HFF-Myc (cell line): ENCODE results near the gene BTNL9.

ENCODE experiments used
- DNase-seq: peaks from one replicate; pipeline ENCODE4 v3.0.0-alpha.2; 2011; ENCODE audit warnings: low read depth; ENCODE audit errors: extremely low read depth
- H3K4me3 ChIP-seq: replicated peaks from 2 replicates; pipeline ENCODE4 v1.5.1; 2011; ENCODE audit warnings: low read depth, mild to moderate bottlenecking, control low read depth, low read length
- CTCF ChIP-seq: IDR thresholded peaks from 2 replicates; pipeline ENCODE4 v1.5.1; 2012; ENCODE audit warnings: mild to moderate bottlenecking, low read depth, low read length, control low read depth; ENCODE audit errors: missing control alignments

BTNL9 gene

GRCh38 chr5:181056431-181056830 is 16.4 kb downstream of the BTNL9 start:
- no peak for TF ChIP-seq CTCF
- no peak for DNase-seq
- H3K4me3 ChIP-seq: no peak overlapping the region

DNA sequence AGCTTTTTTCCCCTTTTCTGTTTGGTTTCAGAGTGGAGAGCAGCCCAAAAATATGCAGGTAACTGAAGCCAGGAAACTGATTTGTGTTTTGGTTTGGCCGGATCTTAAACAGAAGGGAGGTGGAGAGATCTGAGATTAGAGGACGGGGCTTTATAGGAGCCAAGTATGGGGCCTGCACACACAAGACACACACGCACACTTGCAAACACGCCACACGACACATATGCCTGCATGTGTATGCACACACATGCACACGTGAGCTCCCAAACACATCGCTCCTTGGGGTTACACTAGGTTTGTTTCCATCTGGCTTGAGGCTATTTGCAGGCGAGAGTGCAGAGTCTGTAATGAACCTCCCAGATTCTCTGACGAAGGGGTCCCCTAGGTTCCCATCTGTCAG is 18.3 kb downstream of the BTNL9 start:
- TF ChIP-seq CTCF: no peak
- DNase-seq: no peak

DNA sequence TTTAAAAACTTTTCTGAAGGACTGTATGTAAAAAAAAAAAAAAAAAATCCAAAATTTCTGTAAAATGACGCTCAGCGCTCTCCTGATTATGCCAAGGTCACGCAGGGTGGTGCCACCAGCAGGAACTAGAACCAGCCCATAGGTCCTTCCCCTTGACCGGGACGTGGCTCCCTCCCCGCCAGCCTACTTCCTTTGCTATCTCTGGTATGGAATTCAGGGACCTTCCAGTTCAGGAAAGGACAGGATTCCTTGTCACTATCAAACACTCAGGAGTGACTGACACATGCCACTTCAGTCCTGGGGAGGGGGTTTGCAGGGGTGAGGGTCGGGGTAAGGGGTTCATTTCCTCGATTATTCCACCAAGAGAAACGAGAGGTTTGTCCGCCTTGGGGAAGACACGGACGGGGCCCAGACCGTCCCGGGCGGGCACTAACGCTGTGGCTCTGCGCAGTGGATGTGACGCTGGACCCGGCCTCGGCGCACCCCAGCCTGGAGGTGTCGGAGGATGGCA is 18.8 kb downstream of the BTNL9 start:
- no peak for DNase-seq
- TF ChIP-seq CTCF: no peak
- no peak overlapping the region for H3K4me3 ChIP-seq

More for the DNA sequence above, 18.3 kb downstream of the BTNL9 start:
- H3K4me3 ChIP-seq: no peak overlapping the region

DNA sequence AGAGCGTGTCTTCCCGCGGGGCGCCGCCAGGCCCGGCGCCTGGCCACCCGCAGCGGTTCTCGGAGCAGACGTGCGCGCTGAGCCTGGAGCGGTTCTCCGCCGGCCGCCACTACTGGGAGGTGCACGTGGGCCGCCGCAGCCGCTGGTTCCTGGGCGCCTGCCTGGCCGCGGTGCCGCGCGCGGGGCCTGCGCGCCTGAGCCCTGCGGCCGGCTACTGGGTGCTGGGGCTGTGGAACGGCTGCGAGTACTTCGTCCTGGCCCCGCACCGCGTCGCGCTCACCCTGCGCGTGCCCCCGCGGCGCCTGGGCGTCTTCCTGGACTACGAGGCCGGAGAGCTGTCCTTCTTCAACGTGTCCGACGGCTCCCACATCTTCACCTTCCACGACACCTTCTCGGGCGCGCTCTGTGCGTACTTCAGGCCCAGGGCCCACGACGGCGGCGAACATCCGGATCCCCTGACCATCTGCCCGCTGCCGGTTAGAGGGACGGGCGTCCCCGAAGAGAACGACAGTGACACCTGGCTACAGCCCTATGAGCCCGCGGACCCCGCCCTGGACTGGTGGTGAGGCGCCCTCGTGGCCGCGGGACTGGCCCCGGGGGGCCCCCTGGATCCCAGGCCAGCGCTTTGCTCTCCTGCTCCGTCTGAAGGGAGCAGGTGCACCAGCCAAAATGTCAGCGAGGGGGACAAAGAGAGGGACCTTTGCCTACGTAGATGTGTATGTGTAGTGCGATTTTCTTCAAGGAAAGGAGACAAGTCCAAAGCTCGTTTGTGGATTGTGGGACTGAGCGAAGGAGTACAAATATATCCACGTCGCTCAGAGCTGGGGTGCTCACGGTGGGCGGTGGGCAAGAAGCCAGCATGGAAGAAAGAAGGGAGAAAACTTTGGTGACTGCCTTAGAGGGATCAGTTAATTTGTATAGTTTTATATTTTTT is 19.5 kb downstream of the BTNL9 start:
- no peak for DNase-seq
- no peak for TF ChIP-seq CTCF
- H3K4me3 ChIP-seq: no peak overlapping the region

- no peak overlapping the region for H3K4me3 ChIP-seq
- no peak for DNase-seq
- TF ChIP-seq CTCF: no peak
These were observed 20.1 kb downstream of the BTNL9 start for GRCh38 chr5:181060231-181060590.

- H3K4me3 ChIP-seq: no peak overlapping the region
- no peak for DNase-seq
- TF ChIP-seq CTCF: no peak
These were observed 20.9 kb downstream of the BTNL9 start for GRCh38 chr5:181060924-181061323.
